HG03139 (cell line): ENCODE measurements around the gene MRGPRG.
"Not testable (repeated sequence)": the region's sequence is repeated elsewhere in the genome, so short reads cannot be mapped to it uniquely, and the experiment has no call there.

Experiments
- ATAC-seq: cut with Tn5 transposase; IDR thresholded peaks from one replicate; pipeline ENCODE4 v1.9.1; 2021; ENCODE audit not compliant: unreplicated experiment

The MRGPRG gene

DNA sequence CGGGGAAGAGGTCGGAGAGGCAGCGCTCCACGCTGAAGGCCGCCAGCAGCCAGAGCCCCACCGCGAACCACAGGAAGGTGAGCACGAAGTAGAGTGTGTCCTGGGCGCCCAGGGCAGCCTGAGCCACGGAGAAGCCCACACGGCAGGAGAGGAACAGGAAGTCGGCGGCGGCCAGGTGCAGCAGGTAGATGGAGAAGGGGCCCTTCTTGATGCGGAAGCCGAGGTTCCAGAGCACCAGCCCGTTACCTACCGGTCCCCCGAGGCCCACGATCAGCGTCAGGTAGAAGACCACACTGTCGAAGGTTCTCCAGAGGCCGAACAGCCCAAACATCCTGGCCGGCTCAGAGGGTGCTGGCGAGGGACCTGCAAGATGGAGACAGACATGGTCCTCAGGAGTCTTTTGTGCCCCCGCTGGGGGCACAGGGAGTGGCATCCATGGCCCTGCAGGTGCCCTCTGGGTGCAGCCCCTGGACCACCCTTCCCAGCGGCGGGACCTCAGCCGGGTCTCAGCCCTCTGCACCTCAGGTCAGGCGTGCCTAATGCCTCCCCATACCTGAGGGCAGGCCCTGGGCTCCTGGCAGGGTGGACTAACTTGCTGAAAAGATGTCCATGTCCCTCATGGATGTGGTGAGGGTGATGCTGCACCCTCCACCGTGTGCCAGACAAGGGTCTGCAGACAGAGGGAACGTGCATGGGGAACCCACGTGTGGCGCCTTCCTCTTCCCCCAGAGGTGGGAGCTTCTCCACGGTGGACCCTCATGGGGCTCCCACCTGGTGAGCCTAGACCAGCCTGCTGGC, at the start of gene MRGPRG:
TSS of gene MRGPRG (minus strand) at position 331 of the 798 bp plus-strand sequence. CDS start at position 331, 0 bp downstream.
- ATAC-seq = no peak

DNA sequence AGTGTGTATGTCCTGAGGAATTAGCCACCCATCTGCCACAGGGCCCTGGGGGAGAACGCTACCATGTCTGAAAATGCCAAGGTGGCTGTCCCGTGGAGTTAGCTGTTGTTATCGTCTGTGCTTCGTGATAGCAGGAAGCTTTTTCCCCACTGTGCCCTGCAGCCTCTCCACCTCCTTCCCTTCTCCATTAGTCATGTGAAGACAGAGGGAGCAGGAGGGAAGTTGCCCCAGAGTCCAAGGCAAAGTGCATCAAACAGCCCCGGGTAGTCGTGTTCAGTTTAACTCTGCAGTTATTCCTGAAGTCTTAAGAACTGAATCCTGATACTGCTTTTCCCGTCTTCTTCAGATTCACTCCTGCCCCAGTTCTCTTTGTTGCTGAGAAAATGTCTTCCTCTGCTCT, 43.9 kb upstream of the MRGPRG start:
- ATAC-seq = not testable (repeated sequence)

DNA sequence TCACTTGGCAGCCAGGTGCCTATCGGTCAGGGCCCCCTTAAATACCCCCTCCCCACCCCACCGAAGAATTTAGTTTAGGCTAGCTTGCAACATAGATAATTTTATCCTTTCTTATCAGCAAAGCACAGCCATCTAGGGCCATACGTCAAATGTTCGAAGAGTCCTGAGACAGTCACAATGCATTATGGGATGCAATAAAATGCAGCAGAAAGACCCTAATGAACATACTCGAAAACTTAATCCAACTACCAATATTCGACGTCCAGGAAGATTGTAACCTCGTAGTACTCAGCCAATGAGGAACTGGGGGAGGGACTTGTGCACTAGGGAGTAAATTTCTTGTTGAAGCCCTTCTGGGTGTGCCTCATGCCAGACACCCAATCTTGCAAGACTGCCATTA, 43.2 kb upstream of the MRGPRG start:
- not testable (repeated sequence) for ATAC-seq

DNA sequence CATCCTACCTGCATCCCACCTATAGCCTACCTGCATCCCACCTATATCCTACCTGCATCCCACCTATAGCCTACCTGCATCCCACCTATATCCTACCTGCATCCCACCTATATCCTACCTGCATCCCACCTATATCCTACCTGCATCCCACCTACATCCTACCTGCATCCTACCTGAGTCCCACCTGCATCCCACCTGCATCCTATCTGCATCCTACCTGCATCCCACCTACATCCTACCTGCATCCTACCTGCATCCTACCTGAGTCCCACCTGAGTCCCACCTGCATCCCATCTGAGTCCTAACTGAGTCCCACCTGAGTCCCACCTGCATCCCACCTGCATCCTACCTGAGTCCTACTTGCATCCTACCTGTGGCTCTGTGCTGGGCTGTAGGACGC, 38.9 kb upstream of the MRGPRG start:
- ATAC-seq = not testable (repeated sequence)

DNA sequence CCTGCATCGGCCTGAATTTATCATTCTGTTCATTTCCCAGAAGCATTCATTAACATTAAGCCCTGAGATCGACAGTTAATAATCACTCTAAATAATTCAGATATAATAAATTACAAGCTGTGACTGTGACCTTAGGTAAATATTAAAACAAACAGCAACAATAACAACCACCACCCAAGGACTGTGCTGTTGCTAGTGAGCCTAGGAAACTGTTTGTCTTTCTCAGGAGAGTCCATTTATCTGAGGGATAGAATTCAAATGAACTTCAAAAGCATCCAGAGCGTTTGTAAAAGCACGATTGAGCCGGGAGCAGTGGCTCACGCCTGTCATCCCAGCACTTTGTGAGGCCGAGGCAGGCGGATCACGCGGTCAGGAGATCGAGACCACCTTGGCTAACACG, 36.6 kb upstream of the MRGPRG start:
- not testable (repeated sequence) for ATAC-seq

GRCh38 chr11:3254773-3255172, 36.2 kb upstream of the MRGPRG start:
- not testable (repeated sequence) for ATAC-seq

- ATAC-seq = no peak
Observed at GRCh38 chr11:3245071-3245470, 26.5 kb upstream of the MRGPRG start.

DNA sequence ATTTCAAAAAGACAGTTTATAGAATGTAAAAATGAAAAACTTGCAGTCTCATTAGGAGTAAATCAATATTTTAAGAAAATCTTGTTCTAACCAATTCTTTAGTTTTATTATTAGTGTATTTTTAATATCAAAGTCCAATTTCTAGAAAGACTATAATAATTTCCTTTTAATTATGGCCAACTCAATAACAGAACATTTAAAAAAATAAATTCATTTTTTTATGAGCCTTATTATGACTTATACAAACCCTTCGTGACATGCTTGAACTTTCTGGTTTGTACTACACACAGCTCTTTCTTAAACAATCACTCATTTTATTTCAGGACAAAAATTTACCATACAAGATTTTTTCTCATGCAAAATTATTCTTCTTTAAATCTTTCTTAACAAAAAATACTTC, 25.3 kb upstream of the MRGPRG start:
- ATAC-seq = no peak

DNA sequence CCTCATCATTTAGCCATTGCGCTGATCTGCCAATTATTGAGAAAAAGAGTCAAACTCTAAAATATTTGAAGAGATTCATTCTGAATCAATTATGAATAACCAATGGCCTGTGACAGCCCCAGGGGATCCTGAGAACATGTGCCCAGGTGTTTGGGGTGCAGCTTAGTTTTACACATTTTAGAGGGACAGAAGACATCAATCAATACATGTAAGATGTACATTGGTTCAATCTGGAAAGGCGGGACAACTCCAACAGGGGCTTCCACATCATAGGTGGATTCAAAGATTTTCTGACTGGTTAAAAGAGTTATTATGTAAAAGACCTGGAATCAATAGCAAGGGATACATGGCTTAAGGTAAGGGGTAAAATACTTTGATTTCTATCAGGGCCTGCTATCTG, 18.5 kb upstream of the MRGPRG start:
- ATAC-seq = no peak

DNA sequence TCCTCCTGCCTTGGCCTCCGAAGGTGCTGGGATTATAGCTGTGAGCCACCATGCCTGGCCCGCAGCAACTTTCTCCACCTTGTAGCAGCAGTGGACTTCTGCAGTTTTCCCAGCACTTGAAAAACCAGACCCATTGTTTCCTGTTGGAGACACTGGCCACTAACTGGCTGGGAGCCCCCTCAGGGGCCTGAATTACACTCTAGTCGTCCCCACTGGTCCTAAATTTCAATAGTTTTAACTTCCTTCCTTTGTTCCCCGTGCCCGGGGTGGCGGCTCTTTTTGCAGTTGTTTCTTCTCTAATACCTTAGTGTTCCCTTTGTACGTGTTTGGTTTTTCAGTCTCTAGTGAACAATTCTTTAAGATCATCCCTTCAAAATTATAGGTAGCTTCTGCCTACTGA, 16.2 kb upstream of the MRGPRG start:
- ATAC-seq = no peak

DNA sequence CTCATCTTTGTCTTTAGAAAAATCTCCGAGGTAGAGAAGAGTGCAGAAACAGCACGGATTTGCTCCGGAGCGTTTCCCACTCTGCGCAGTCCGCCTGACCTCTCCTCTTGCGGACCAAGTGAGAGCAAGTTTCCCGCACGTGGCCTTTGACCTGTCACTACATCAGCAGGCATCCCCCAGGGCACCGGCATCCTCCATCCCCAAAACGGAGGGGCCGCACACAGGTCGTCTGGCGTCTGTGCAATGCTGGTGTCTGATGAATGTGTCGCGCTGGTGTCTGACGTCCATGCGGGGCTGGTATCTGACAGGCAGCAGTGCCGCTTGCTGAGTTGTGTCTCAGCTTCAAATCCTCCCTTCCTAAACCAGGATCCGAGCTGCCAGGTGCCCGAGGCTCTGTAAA, 14.3 kb upstream of the MRGPRG start:
- no peak for ATAC-seq

DNA sequence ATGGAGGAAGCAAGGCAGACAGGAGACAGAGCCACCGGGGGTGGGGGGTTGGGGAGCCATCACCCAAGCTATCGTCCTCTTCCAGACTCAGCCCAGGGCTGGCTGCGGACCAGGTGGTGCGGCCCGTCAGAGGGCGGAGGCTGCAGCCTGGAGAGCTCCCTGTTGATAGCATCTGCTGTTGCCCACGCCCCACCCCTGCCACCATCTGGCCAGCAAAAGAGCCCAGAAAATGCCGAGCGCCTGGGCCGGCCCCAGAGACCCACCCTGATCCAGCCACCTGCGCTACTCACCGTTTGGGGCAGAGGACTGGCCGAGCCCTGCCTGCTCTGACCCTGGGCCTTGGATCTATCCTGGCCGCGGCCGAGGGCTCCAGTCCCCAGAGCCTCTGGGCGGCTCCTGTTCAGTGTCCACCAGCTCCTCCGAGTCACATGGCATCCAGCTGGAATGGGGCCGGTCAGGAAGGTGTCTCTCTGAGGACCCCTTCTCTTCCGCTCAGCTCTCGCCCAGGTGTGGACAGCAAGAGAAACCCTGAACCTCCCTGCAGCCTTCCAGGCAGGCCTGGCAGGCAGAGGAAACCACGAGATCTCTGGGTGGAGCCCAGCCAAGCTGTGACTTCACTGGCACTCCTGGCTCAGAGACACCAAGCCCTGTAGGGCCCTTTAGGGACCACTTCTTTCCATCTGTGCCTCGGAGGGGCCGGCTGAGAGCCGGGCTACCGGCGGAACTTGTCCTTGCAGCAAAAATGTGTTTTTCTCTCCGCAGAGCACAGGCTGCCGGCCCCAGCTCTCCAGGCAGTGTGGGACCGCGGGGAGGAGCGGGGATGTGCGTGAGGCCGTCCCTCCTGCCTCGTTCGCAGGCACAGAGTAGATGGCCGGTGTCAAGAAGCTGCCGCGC, 13.5 kb upstream of the MRGPRG start, which contains the start of gene MRGPRE:
TSS of gene MRGPRE (minus strand) at position 567 of the 894 bp plus-strand sequence. CDS start 3,618 bp downstream, outside the sequence.
- no peak for ATAC-seq

DNA sequence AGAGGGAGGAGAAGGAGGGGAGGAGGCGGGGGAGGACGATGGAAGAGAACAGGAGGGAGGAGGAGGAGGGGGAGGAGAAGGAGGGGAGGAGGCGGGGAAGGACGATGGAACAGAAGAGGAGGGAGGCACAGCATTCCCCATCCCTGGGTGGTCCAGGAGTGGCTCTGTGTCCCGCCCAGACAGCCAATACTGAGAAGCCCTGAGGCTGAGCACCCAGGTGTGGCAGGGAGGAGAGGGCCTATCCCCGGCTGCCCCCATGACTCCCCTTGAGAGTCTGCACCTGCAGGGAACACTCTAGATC, 12.9 kb upstream of the MRGPRG start:
- no peak for ATAC-seq

DNA sequence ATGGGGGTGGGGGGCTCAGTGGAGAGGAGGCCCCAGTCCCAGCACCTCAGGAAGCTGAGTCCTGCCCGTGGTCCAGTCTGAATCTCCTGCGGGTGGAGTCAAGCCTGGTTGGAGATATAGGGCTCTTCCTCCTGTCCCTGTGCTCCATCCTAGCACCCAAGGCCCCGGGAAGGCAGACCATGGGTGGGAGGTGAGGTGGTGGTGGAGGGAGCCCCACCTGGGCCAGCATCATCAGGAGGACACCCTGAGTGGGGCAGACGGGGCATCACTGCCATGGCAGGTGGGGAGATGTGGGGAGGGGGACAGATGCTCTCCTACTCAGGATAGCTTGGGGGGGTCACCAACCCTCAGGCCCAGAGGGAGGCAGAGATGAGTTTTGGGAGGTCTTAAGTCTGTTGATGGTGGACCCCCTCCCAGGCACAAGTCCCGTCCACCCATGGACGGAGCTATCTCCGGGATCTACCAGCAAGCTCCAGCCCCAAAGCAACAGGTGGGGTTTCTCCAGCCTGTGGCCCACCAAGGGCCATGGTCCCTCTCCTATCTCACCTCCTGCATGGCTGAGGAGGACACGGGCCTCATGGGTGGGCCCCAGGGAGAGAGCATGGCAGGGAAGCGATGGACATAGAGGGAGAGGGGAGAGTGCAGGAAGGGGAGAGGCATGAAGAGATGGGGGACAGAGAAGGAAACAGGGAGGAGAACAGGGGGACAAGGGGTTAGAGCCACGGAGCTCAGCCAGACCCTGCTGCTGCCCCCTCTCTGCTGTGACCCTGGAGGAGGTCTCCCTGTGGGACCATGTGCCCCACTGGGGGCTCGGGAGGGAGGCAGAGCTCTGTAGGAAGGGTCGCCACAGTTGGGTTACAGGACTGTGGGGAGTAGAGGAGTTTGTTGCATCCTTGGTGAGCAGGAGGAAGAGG, 12.3 kb upstream of the MRGPRG start:
- no peak for ATAC-seq

- ATAC-seq = no peak
Observed at GRCh38 chr11:3229673-3230630, 11.3 kb upstream of the MRGPRG start.

- no peak for ATAC-seq
Observed at GRCh38 chr11:3228445-3228829, 9.8 kb upstream of the MRGPRG start.

- ATAC-seq = no peak
Observed at GRCh38 chr11:3227568-3228444, 9.2 kb upstream of the MRGPRG start.

DNA sequence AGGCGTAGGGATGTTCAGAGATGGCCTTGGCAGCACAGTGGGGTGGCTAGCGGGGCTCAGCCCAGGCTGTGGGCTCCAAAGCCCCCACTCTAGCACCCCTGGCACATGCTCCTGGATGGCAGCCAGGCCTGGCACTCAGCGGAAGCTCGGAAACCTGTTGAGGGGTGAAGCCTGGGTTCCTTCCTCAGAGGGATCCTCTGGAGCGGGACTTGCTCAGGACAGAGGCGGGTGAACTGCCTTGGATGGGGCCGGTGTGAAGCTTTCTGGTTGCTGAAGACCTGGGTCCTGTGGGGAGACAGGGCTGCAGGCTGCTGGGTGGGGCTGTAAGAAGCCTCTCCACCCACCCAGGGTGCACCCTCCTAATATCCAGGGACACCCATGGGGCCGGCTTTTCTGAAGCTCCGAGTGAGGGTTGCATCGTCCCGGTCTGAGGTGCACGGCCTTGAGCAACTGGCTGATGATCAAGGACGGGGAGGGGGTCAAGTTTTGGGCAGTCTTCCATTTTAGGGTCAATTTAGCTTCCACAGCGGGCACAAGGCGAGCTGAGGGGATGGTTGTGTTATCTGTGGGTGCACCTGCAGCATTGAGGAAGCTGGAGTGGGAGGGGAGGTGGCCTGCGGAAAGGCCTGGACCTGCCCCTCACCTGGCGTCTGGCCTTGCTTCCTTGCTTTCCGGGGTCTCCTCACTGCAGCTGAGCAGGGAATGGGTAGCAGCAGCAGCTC, 8.4 kb upstream of the MRGPRG start:
- ATAC-seq = no peak
